NCI-H2171 (cell line): ENCODE data around the gene GTPBP4.

Source experiments
- DNase-seq: peaks from one replicate; lab custom pipeline; 2025; lab: John Stamatoyannopoulos, UW

Gene GTPBP4

DNA sequence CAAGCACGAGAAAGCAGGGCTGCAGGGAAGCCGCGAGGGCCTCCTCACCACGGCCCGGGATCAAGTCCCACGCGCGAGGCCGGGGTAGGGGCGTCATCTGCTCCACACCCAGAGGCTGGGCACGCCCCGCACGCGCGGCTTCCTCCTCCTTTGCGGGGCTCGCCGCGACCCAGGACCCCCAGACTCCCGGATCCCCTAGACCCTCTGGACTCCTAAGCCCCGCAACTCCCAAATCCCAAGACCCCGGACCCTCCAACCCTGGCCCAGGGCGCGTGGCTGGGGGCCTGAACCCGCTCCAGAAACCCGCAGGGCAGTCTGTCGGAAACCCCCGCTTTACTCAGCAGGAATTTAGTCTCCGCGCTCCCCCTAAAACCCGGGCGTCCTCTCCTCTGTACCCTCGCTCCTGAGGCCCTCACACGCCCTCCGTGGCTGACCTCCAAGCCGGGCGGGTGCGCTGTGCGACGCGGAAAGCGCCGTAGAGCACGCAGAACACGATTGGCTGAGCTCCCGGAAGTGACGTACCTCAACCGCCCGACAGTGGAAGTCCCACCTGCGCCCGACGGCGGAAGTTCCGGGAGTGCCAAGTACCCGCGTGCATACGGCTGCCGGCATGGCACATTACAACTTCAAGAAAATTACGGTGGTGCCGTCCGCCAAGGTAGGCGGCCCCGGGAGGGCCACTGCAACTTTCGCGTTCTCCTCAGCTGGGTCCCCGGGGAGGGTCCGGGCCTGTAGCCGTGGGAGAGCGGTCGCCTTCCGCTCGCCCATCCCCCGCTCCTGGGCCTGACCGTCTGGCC lies at the start of gene GTPBP4:
Gene GTPBP4, plus strand, starts transcription at position 565 of the 797 bp plus-strand sequence. Its CDS starts 46 bp downstream, at position 611.
- DNase-seq, result peak; percentile 85

GRCh38 chr10:938941-939678 lies 49.1 kb upstream of the GTPBP4 start:
- DNase-seq, result no peak

DNA sequence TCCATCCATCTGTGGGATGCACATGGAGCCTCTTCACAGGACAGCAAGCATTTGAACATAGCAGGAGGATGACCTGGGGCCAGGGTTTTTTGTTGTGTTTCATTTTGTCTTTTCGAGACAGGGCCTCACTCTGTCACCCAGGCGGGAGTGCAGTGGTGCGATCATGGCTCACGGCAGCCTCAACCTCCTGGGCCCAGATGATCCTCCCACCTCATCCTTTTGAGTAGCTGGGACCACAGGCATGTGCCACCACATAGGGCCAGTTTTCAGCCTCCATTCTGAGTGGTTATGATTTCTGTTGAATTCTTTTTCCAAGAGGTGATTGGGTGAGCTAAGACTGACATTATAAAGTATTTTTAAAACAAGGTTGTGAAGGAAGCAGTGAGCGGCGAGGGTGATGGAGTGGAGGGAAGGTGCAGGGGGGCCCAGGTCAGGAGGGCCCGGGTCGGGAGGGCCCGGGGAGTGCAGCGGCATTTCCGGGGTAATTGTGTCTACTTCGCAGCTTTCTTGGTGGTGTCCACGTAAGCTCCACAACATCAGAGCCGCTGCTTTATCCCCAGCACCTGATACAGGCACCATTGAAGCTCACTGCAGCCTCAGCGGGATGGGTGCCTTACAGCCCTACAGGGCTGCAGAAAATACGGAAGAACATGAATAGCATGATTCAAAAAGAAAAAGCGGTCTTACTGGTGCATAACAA lies 44.8 kb upstream of the GTPBP4 start:
- DNase-seq, result no peak

GRCh38 chr10:944034-944831 lies 44.0 kb upstream of the GTPBP4 start:
- DNase-seq, result no peak

DNA sequence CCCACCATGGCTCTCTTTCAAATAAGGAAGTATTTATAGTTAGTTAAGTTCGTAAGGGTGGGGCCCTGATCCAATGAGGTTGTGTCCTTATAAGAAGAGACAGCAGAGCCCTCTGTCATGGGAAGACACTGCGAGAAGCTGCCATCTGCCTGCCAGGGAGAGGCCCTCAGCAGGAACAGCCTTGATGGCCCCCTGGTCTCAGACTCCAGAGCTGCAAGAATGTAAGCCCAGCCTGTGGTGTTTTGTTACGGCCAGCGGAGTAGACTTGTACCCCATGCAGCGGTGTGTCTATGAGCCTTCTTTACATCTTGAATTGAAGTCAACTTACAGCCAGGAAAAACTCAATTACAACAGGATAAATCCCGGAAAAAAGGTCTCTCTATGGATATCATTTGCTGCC lies 42.5 kb upstream of the GTPBP4 start:
- DNase-seq, result no peak

DNA sequence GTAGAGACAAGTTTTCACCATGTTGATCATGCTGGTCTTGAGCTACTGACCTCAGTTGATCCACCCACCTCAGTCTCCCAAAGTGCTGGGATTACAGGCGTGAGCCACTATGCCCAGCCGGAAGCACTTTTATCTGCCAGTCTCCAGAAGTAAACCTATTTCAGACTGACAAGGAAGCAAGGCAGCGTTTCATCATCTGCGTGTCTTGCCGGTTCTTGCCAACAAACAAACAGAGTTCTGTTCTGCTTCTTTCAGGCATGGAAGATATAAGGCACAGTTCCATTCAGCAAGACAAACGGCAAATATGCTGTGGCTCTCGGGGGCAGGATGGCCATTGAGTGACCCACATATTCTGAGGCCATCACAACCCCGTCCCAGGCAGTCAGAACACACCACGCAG lies 41.2 kb upstream of the GTPBP4 start:
- no peak for DNase-seq

DNA sequence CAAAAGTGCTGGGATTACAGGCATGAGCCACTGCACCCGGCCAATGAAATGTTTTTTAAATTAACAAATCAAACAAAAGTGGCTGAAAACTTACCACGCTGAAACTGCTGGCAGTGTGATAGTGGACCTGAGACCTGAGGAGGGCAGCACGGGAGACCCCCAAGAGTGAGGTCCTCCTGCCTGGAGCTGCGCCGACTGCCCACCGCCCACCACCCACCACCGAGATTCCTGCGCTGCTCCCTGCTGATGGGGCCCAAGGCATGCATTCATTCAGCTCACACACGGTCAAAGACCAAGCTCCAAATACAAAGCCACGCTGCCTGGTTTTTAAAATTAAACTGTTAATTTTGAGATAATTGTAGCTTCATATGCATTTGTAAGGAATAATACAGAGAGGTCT lies 40.4 kb upstream of the GTPBP4 start:
- DNase-seq, result no peak

DNA sequence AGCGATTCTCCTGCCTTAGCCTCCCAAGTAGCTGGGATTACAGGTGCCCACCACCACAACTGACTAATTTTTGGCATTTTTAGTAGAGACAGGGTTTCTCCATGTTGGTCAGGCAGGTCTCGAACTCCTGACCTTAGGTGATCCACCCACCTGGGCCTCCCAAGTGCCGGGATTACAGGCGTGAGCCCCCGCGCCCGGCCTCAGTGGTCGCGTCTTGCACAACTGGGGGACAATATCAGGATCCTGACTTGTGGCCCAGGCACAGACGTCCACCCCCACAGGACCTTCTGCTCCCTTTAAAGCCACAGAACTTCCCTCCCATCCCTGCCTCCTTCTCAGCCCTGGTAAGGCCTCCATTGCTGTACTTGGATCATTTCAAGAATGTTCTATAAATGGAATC lies 39.9 kb upstream of the GTPBP4 start:
- DNase-seq, result no peak

GRCh38 chr10:949446-949845 lies 38.8 kb upstream of the GTPBP4 start:
- DNase-seq, result no peak

- no peak for DNase-seq
These were observed 34.4 kb upstream of the GTPBP4 start for GRCh38 chr10:953836-954235.

DNA sequence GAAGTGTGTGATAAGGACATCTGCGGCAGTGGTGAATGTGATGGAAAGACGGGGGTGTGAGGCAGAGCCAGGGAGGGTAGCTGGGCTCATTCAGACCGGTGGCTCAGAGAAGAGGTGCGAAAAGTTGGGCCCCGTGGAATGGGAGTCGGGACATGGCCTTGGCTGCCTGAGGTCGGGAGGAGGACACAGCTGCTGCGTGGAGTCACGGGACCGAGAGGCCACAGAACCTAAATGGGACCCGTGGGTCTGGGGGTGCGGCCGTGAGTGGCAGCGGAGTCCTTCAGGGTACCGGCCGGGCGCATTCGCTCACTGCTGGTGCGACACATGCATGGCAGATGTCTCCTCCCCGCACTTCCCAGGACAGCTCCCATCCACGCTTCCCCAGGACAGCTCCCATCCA lies 33.8 kb upstream of the GTPBP4 start:
- no peak for DNase-seq

- no peak for DNase-seq
These were observed 33.0 kb upstream of the GTPBP4 start for GRCh38 chr10:955127-955819.

GRCh38 chr10:955820-956217 lies 32.4 kb upstream of the GTPBP4 start:
- no peak for DNase-seq

- DNase-seq, result no peak
These were observed 30.1 kb upstream of the GTPBP4 start for GRCh38 chr10:958106-958505.

DNA sequence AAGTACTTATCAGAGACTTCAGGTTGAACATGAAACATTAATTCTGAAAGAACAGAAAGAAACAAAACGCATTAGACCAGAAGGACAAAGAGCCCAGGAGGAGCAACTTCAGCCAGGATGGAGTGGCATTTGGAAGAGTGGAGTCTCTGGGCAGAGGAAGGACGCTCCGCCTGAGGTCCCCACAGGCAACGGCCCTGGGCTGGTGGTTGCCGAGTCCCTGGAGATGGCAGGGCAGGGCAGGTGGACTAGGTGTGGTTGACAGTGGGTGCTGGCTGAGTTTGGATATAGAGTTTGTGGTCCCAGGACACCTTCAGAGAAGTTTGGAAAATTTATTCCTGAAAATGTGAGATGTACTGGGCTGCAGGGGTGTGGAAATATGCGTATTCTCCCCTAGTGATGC lies 29.4 kb upstream of the GTPBP4 start:
- DNase-seq, result no peak

DNA sequence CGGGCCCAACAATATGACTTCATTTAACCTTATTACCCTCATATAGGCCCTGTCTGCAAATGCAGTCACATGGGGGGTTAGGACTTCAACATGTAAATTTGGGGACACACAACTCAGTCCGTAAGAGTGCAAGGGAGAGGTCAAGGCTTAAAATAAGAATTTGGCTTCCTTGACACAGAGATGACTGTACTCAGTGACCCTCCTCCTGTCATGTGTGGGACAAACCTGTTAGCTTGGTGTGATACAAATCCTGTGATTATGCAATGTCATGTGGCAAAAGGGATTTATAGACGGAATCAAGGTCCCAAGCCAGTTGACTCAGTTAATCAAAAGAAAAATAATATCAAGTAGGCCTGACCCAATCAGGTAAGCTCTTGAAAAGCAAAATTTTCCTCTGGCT lies 25.9 kb upstream of the GTPBP4 start:
- no peak for DNase-seq

- no peak for DNase-seq
These were observed 25.0 kb upstream of the GTPBP4 start for GRCh38 chr10:963186-963585.

- DNase-seq, result no peak
These were observed 24.6 kb upstream of the GTPBP4 start for GRCh38 chr10:963655-964054.

DNA sequence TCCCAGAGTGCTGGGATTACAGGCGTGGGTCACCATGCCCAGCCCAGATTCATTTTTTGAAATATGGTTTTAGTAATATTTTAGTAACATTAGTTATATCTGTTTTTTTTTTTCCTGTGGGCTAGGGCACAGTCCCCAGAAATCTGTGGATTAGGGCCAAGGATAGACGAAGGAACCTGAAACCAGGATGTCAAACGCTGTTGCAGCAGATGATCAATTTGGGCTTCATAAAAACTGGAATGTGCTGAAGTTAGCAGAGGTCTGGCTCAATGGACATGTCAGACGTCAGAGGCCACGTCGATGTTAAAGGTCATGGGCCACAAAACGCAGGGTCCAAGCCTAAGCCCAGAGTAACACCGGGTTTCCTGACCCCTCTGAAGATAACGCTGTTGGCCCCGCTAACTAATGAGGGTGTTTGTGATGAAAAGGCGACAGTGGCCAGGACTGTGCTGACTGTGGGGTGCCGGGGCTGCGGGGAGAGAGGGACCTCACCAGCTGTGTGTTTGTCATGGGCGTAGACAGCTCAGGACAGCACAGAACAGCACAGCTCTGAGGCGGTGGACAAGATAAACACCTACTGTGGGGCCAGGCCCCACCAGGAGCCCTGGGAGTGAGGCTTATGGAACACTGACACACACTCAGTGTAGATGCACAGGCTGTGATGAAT lies 23.8 kb upstream of the GTPBP4 start:
- no peak for DNase-seq

- DNase-seq, result no peak
These were observed 23.2 kb upstream of the GTPBP4 start for GRCh38 chr10:964988-965417.
